GM21360 (cell line): ENCODE data around the gene SH2D4B.
A peak's percentile ranks its signal among the peaks of the same experiment; 100 is the strongest.

ENCODE experiments used
- ATAC-seq: cut with Tn5 transposase; IDR thresholded peaks from one replicate; pipeline ENCODE4 v1.9.1; 2021; ENCODE audit warnings: mild to moderate bottlenecking, moderate library complexity; ENCODE audit not compliant: unreplicated experiment

SH2D4B gene

DNA sequence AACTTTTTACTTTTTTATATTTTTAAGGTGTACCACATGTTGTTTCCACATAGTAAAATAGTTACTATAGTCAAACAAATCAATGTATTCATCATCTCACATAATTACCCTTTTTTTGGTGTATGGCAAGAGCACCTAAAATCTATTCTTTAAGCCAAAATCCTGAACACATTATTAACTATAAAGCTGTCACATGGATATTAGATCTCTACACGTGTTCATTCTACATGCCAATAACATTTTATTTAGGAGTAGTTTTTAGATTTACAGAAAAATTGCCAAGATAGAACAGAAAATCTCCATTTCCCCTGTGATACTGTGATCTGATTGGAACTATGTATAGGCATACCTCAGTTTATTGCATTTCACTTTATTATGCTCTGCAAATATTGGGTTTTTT is 137.1 kb downstream of the SH2D4B start:
- no peak for ATAC-seq

DNA sequence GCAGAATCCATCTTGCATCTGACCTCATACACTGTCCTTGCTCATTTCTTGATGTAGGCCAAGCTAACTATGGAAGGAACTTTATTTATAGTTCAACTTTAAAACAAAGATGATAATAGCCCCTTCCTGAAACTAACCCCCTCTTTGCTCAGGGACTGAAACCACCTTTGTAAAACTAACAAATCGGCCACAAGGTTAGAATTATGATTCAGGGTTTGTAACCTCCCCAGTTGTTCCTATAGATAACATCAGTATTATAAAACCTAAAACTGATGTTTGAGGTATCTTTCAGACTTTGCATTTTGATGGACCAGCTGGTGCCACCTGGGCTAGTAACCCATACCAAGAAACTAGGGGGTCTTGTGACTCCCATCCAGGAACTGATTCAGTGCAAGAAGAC is 143.4 kb downstream of the SH2D4B start:
- no peak for ATAC-seq

DNA sequence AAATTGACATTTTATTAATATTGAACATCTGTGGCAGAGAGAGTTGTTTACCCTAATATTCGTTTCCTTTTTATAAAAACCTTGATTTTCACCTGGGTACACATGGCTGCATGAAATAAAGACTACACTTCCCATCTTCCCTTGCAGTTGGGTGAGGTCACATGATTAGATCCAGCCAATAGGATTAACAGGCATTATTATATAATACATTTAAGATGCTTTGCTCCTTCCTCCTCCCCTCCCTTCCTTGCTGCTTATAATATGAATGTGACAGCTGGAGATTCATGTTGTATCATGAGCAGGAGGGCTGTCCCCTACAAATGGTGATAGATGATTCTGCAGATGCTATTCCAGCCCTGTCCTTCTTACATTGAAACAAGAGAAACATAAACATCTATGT is 146.6 kb downstream of the SH2D4B start:
- ATAC-seq, result peak; percentile 83

DNA sequence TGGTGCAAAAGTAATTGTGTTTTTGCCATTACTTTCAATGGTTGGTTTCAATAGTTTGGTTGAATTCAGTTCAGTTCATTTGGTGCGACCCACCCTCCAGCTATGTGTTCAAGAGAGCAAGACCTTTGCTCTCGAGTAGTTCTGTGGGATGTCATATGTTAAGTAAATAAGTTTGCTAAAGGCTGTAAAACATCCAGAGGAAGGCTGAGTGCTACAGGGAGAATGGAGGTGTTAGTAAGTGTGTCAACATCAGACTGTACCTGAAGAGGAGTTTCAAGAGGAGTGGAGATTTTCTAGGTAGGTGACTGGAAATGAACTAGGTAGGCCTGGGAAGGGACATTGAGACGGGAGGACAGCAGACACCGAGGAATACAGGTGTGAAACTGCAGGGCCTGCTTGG is 147.7 kb downstream of the SH2D4B start:
- ATAC-seq, result no peak

DNA sequence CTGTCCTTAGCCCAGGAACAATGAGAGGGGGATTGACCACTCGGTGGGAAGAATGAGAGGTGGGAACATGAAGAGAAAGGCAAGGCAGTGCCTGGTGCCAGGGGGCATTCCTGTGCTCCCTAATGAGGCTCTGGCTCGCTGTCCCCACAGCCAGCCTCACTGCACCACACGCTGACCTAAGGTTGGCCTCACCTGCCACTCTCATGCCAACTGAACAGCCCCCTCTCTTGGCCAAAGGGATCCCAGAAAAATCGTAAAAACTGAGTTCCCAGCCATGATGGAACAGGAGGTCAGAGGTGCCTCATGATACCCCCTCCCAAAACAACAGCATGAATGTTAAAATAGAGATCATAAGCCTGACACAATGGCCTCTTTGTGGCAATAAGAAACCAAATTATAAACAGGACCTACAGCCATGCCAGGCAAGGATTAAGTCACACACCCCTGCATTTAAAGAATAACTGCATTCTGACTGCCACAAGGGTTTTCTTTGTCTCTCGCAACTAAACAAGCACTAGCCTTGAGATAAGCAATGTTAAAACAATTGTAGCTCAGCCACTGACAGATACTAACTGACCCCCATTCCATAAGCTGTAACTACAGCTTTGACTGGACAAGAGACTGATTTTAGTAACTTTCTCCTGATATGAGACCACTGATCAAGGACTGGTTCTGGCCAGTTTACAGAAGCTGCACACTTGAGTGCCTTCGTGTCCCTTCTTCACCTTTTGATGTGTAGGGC is 149.2 kb downstream of the SH2D4B start:
- no peak for ATAC-seq

DNA sequence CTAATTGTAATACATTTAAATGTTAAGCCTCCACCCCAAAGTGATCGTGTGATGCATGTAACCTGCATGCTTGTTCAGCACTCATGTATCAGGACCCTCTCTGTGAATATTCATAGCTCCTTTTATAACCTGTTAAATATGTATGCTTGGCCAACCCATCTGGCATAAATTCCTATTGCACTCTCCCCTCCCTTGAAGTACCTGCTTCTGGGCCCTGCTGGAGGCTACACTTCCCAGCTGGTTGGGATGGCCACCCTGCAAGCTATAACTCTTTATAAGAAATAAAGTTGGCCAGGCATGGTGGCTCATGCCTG is 149.7 kb downstream of the SH2D4B start:
- no peak for ATAC-seq

DNA sequence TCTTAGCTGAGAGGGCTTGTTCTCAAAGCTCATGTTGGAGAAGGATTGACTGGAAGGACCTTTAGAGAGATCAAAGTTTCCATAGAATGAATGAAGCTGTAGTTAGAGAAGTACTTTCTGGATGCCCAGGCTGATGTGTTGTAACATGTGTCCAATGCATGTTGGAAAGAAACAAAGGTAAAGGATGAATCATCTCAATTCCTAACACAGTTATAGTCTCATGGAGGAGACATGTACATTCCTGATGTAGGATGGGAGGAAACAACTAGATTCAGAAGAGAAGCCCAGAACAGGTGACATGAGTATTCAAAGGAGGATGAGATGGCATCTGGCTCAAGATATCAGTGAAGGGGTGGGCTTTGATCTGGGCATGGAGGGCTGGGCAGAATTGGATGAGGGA is 152.7 kb downstream of the SH2D4B start:
- no peak for ATAC-seq

- no peak for ATAC-seq
These were observed 153.7 kb downstream of the SH2D4B start for GRCh38 chr10:80691441-80691840.

- ATAC-seq, result no peak
These were observed 155.9 kb downstream of the SH2D4B start for GRCh38 chr10:80693565-80693964.

DNA sequence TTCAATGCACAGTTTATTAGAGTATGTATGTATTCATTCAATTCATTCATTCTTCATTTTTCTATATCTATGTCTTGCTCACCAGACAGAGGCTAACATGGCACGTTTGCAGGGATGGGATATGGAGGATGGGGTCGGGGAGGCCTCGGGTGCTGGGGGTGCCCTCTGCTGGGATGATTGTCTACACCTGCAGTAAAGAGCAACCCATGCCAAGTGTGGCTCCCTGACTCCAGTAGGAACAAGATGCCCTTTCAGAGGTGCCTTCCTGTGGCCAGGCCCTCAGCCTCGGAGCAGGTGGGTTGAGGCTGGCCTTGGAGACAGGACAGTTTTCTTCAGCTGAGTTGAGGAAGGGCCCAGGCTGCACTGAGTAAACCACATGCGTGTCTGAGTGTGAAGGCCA is 157.2 kb downstream of the SH2D4B start:
- no peak for ATAC-seq
